Erythroblast (primary cell): ENCODE results near the gene ABI3.

Source experiments
- GATA1 ChIP-seq: IDR thresholded peaks from 2 replicates; pipeline ENCODE4 v1.6.1; 2011; ENCODE audit warnings: low read depth, mild to moderate bottlenecking, control low read depth, low read length, moderate library complexity
- POLR2A ChIP-seq: IDR thresholded peaks from 2 replicates; pipeline ENCODE4 v1.6.1; 2011; ENCODE audit warnings: mild to moderate bottlenecking, low read length

GRCh38 chr17:49213399-49213798, 2.9 kb downstream of the ABI3 start:
- TF ChIP-seq POLR2A: no peak
- no peak for TF ChIP-seq GATA1
